Activated naive CD4-positive, alpha-beta T cell treated with anti-CD3 and anti-CD28 coated beads, Interleukin-2, amount 50 U/mL, for 16 hours (primary cell): ENCODE data around the gene TBXT.
"Not testable (repeated sequence)": the region's sequence is repeated elsewhere in the genome, so short reads cannot be mapped to it uniquely, and the experiment has no call there.

Experiments used
- DNase-seq: peaks from one replicate; pipeline ENCODE4 v3.0.0-alpha.2; 2020

Gene TBXT

GRCh38 chr6:166167801-166168615, at the start of gene TBXT:
Gene TBXT (minus strand): TSS chr6:166167851. CDS start chr6:166167591, 260 bp downstream.
- DNase-seq = peak; percentile 25

- DNase-seq = no peak
Observed at GRCh38 chr6:166207284-166207561, 39.6 kb upstream of the TBXT start.

GRCh38 chr6:166206510-166207283, 39.0 kb upstream of the TBXT start:
- DNase-seq = no peak

GRCh38 chr6:166206066-166206465, 38.4 kb upstream of the TBXT start:
- DNase-seq = no peak

GRCh38 chr6:166204852-166205650, 37.4 kb upstream of the TBXT start:
- DNase-seq = no peak

GRCh38 chr6:166203641-166204222, 36.1 kb upstream of the TBXT start:
- DNase-seq = no peak

GRCh38 chr6:166203003-166203640, 35.5 kb upstream of the TBXT start:
- no peak for DNase-seq

- DNase-seq = no peak
Observed at GRCh38 chr6:166202321-166202733, 34.7 kb upstream of the TBXT start.

- DNase-seq = no peak
Observed at GRCh38 chr6:166201878-166202277, 34.2 kb upstream of the TBXT start.

GRCh38 chr6:166197361-166197760, 29.7 kb upstream of the TBXT start:
- no peak for DNase-seq

GRCh38 chr6:166195860-166196238, 28.2 kb upstream of the TBXT start:
- DNase-seq = no peak

GRCh38 chr6:166194914-166195859, 27.5 kb upstream of the TBXT start:
- no peak for DNase-seq

GRCh38 chr6:166192557-166192956, 24.9 kb upstream of the TBXT start:
- no peak for DNase-seq

- no peak for DNase-seq
Observed at GRCh38 chr6:166192136-166192535, 24.5 kb upstream of the TBXT start.

- no peak for DNase-seq
Observed at GRCh38 chr6:166179704-166180103, 12.1 kb upstream of the TBXT start.

- no peak for DNase-seq
Observed at GRCh38 chr6:166176106-166176505, 8.5 kb upstream of the TBXT start.

- not testable (repeated sequence) for DNase-seq
Observed at GRCh38 chr6:166175093-166175492, 7.4 kb upstream of the TBXT start.

GRCh38 chr6:166174031-166174430, 6.4 kb upstream of the TBXT start:
- DNase-seq = no peak

GRCh38 chr6:166173281-166173951, 5.8 kb upstream of the TBXT start:
- DNase-seq = no peak

- no peak for DNase-seq
Observed at GRCh38 chr6:166172546-166172945, 4.9 kb upstream of the TBXT start.
